Stimulated activated CD8-positive, alpha-beta memory T cell treated with anti-CD3 and anti-CD28 coated beads, Interleukin-7, amount 100 ng/mL, for 4 hours (primary cell): ENCODE results near the gene ALX4.

ENCODE experiments used
- DNase-seq, 2 donors: peaks; one replicate each; pipeline ENCODE4 v3.0.0-alpha.2; 2020; ENCODE audit warnings: low read depth in 2 of 2

The ALX4 gene

DNA sequence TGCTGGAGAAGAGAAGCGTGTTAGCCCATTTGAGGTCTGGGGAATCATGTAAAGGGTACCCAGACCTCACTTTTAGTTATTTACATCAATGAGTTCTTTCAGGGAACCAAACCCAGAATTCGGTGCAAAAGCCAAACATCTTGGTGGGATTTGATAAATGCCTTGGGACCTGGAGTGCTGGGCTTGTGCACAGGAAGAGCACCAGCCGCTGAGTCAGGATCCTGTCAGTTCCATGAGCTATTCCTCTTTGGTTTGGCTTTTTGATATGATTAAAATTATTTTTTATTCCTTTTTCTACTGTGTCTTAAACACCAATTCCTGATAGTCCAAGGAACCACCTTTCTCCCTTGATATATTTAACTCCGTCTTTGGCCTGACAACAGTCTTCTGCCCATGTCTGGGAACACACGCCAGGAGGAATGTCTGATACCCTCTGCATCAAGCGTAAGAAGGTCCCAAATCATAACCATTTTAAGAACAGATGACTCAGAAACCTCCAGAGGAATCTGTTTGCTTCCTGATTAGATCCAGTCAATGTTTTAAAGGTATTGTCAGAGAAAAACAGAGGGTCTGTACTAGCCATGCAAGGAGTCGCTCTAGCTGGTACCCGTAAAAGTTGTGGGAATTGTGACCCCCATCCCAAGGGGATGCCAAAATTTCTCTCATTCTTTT is 65.2 kb downstream of the ALX4 start:
- no peak for DNase-seq

DNA sequence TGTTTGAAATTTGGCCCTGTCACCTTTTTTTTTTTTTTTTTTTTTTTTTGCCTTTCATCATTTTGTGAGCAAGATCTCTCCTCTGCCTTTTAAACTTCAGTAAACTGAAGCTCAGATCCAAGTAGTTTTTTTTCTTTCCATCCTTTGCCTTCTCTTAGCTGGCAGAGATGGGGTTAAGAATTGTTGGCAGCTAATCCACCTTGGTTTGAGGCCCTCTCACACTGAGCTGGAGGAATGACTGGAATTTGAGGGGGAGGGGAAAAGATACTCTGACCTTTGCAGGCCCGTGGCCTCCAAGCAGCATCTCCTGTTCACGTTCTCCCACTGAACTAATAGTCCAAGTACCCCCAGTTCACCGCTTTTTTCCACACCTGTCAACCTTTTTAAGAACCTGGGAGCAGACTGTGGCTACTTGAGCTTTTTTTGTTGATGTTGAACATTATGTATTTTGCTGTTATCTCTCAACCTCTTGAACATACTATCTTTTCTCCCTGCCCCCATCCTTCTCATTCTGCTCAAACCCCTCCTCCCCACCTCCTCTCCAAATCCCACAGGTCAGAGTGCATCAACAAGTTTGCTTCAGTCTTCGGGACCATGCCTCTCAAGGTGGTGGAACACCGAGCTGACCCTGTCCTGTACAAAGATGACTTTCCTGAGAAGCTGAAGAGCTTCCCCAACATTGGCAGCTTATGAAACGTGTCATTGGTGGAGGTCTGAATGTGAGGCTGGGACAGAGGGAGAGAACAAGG is 66.2 kb downstream of the ALX4 start:
- no peak for DNase-seq

GRCh38 chr11:44243086-44243485 is 66.9 kb downstream of the ALX4 start:
- no peak for DNase-seq

DNA sequence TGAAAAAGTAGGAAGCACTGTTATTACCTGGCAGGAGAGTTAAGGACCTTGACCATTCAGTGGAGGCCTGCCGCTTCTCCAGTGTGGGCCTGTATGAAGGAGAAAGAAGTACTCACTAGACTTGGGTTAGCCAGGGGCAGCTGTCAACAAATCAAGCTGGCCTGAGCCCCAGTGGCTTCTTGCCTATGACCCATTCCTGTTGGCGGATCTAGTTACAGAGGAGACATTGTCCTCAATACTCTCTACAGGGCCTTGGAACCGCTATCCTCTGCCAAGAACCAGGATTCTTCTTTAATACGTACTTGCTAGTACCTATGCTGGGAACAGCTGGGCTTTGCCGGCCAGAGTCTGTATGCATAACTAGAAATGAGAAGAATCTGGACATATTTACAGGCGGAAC is 68.1 kb downstream of the ALX4 start:
- DNase-seq, result no peak

DNA sequence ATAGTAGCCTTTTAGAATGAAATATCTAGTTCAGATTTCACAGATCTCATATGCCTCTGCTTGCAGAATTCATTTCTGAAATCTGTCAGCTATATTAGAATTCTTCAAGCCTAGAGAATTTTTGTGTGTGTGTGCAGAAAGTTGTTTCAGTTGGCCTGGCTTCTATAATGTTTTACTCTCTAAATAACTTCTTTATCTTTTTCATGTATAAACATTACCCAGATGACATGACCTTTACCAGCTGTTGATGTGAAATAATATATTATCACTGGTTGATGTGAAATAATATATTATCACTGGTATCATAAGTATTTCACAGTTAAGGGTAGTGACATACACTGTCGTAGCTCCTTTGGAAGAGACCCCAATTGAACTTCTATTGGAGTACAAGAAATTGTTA is 72.8 kb downstream of the ALX4 start:
- DNase-seq, result no peak

DNA sequence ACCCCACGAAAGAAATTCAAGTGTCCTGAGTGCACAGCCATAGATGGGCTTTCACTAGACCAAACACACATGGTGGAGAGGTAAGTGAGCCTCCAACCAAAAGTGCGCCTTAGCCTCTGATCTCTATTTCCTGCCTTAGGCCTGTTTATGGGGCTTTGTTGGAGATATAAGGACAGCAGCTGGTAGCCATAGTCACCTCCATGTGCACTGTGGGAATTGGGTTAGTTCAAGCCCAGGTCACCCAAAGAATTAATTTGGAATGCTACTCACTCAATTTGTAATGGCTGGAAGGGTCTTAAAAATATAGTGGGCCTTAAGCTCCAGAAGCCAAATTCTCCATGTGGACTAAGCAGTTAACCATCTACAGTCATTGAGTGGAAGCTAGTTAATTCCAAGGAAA is 73.6 kb downstream of the ALX4 start:
- no peak for DNase-seq

GRCh38 chr11:44235765-44236201 is 74.2 kb downstream of the ALX4 start:
- no peak for DNase-seq

- DNase-seq, result no peak
These were observed 80.3 kb downstream of the ALX4 start for GRCh38 chr11:44229624-44230023.

DNA sequence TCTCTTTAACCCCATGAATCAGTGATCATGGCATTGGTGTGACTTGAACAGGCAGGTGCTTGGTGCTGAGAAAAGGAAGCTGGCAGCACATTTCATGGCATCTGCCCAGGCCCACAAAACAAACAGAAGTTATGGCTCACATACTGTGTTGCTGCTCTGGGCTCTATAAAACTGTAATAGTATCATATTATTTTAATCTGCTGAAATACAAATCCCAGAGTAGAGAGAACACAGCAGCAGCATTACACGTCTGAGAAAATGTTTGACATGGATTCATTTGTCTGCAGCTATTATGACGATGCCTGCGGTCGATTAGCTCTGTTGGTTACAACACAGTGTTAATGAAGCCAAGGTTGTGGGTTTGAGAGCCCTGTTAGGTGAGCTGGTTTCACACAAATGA is 80.8 kb downstream of the ALX4 start:
- no peak for DNase-seq

DNA sequence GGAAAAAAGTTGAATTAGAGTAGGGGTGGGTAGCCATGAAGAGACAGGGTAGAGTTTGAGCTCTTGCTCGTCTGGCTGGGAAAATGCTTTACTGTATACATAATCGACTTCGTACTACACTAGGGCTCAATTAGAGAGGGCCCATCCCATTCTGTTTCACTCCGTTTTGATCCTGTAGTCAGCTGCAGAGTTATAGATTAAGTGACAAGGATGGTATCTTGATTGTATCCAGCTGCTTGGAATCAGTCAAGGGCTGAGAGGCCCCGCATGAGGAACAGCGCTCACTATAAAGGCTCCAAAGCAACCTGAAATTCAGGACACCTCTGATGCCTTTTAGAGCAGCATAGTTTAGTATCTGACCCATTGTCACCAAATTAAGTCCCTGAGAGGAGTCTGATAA is 81.6 kb downstream of the ALX4 start:
- DNase-seq, result no peak

- DNase-seq, result no peak
These were observed 83.0 kb downstream of the ALX4 start for GRCh38 chr11:44226945-44227344.

GRCh38 chr11:44226490-44226889 is 83.4 kb downstream of the ALX4 start:
- no peak for DNase-seq

DNA sequence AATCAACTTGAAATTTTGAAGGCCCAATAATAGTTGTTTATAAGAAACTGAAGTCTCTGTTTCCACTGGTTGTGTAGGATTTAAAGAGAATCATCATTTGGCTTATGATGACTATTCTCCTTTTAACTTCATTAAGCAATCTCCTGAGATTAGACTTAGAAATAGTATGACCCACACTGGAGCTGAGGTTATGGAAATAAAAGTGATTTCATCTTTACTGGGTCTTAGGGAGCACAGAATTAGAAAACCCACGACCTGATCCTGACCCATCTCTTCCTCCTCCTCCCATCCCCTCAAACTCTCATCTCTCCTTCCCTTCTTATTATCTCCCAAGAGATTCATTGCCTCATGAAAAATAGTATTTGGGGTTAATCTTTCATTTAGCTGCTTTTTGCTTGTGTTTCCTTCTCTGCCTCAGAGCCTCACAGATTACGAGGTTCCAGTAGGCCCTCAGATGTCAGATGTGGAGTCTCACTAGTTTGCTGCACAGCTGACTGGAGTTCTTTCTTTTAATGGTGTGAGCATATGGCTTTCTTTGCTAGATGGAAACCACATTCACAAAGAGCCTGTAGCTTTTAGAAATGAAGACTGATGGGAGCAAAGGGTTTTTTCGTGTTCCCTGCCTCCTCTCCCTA is 85.0 kb downstream of the ALX4 start:
- DNase-seq, result no peak

GRCh38 chr11:44223238-44223637 is 86.7 kb downstream of the ALX4 start:
- DNase-seq, result no peak

GRCh38 chr11:44221992-44222391 is 87.9 kb downstream of the ALX4 start:
- no peak for DNase-seq

DNA sequence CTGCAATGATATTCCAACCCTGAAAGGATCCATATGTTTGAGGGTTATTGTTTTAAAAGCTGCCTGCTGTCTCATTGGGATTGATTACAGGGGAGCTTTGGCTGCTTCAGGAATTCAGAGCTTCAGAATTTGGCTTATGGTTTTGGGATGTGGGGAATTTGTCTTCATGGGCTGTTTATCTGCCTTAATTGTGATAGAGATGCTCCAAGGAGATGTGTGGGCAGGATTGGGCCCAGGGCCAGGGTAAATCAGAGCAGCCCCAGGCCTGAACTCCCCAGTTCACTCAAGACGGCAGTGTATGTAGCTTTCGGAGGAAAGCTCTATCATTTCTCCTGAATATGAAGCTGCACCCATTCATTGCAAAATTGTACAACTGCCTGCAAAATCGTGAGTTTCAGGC is 88.5 kb downstream of the ALX4 start:
- DNase-seq, result no peak

GRCh38 chr11:44219830-44220796 is 89.8 kb downstream of the ALX4 start:
- no peak for DNase-seq

- no peak for DNase-seq
These were observed 92.5 kb downstream of the ALX4 start for GRCh38 chr11:44217432-44217831.

DNA sequence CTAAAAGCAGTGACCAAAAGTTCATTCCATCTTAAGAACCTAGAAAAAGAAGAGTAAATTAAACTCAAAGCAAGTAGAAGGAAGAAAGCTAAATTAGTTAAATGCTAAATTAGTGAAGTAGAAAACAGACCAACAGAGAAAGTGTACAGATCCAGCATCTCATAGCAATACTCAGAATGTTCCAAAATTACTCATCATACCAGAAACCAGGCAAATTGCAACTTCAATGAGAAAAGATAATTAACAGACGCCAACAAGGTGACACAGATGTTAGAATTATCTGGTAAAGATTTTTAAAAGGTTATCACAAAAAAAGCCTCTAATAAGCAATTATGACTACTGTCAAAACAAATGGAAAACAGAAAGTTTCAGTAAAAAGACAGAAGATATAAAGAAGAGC is 96.8 kb downstream of the ALX4 start:
- no peak for DNase-seq

- no peak for DNase-seq
These were observed 97.8 kb downstream of the ALX4 start for GRCh38 chr11:44212128-44212527.
